IPS DF 19.7 (cell line): ENCODE data around the gene SRRM5.
"Not testable (repeated sequence)": the region's sequence is repeated elsewhere in the genome, so short reads cannot be mapped to it uniquely, and the experiment has no call there.

Experiments
- DNase-seq: peaks from one replicate; pipeline ENCODE4 v3.0.0-alpha.2; 2013; ENCODE audit warnings: low read depth, low spot score

Gene SRRM5

GRCh38 chr19:43638214-43638994, 26.5 kb downstream of the SRRM5 start:
- no peak for DNase-seq

- no peak for DNase-seq
Measured at GRCh38 chr19:43638995-43639518, 27.2 kb downstream of the SRRM5 start.

DNA sequence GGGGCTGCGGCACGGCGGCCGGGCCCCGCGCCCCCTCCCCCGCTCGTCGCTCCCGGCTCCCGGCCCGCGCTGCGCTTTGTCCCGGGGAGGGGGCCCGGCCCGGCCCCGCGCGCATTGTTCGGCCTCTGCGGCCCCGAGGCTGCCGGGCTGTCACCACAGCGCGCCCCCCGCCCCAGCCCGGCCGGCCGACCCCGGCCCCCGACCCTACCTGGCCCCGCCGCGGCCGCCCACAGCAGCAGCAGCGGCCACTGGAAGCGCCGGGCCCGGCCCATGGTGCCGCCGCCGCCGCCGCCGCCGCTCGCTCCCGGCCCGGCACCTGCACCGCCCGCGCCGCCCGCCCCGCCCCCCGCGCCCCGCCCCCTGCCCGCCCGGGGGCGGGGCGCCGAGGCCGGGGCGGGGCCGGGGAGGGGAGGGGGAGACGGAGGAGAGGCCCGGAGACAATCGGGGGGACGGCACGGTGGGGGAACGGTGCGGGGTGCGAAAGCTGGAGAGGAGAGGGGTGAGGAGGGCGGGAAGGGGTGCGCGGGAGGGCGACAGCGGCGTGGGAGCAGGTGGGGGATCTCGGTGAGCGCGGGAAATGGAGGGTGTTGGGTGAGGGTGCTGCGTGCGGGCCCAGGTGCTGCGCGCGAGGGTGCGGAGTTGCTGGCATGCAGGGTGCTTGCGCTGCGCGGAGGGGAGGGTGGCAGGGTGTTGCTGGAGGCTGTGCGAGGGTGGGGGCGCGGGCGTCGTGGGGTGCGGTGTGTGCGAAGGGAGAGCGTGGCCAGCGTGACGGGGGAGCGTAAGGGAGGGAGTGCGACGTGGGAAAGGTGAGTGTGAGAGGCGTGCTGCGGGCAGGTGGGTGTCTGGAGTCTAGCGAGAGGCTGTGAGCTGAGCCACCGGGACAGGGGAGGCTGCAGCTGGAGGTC, 27.9 kb downstream of the SRRM5 start, which contains the start of gene CADM4:
Gene CADM4 (minus strand): TSS at position 332 of the 905 bp plus-strand sequence. CDS start 60 bp downstream, at position 272.
- DNase-seq: no peak

DNA sequence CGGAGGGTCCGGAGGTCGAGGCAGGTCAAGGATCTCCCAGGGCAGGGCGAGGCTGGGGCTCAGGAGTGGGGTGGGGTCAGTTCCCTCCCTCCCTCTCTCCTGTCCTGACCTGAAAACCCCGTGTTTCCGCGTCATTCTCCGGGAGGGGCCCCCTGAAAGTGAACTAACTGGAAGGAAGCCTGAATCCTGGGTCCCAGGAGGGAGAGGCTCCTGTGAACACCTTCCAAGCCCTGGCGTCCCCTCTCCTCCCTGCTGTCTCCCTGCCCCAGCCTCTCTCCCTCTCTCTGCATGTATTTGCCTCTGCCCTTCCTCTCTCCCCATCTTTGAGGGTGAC, 28.5 kb downstream of the SRRM5 start:
- no peak for DNase-seq

- no peak for DNase-seq
Measured at GRCh38 chr19:43641333-43641732, 29.4 kb downstream of the SRRM5 start.

DNA sequence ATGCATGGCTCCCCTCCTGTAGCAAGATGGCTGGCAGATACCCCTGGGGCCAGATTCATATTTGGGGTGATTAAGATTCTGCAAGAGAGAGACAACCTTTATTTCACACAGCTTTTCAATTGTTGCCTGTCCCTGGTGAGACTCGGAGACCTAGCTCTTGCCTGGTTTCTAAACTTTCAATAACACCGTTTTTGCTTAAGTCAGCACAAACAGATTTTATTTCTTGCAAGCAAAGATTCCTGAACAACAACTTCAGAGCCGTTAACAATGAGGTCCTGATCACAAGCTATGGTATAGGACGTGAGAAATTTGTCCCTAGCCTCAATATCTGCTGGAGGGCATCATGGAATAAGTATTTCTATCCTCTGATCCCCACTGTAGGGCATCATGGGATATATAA, 30.6 kb downstream of the SRRM5 start:
- no peak for DNase-seq

- DNase-seq: no peak
Measured at GRCh38 chr19:43643326-43643725, 31.4 kb downstream of the SRRM5 start.

DNA sequence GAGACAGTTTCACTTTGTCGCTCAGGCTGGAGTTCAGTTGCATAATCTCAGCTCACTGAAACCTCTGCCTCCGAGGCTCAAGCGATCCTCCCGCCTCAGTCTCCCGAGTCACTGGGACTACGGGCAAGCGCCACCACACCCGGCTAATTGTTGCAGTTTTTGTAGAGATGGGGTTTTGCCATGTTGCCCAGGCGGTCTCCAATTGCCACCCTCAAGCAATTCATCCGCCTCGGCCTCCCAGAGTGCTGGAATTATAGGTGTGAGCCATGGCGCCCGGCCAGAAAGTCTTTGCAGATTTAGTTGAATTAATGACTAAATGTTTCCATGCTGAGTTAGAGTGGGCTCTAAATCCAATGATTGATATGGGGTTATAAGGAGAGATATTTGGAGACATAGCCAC, 32.3 kb downstream of the SRRM5 start:
- DNase-seq: no peak

- no peak for DNase-seq
Measured at GRCh38 chr19:43648633-43649032, 36.7 kb downstream of the SRRM5 start.

- DNase-seq: no peak
Measured at GRCh38 chr19:43649514-43649913, 37.6 kb downstream of the SRRM5 start.

DNA sequence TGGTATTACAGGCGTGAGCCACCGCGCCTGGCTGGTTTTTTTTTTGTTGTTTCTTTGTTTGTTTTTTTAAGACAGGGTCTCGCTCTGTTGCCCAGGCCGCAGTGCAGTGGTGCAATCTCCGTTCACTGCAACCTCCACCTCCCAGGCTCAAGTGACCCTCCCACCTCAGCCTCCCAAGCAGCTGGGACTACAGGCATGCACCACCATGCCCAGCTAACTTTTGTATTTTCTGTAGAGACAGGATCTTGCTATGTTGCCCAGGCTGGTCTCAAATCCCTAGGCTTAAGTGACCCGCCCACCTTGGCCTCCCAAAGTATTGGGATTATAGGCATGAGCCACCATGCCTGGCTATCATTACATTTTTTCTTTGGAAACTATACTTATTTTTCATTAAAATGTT, 38.4 kb downstream of the SRRM5 start:
- not testable (repeated sequence) for DNase-seq

DNA sequence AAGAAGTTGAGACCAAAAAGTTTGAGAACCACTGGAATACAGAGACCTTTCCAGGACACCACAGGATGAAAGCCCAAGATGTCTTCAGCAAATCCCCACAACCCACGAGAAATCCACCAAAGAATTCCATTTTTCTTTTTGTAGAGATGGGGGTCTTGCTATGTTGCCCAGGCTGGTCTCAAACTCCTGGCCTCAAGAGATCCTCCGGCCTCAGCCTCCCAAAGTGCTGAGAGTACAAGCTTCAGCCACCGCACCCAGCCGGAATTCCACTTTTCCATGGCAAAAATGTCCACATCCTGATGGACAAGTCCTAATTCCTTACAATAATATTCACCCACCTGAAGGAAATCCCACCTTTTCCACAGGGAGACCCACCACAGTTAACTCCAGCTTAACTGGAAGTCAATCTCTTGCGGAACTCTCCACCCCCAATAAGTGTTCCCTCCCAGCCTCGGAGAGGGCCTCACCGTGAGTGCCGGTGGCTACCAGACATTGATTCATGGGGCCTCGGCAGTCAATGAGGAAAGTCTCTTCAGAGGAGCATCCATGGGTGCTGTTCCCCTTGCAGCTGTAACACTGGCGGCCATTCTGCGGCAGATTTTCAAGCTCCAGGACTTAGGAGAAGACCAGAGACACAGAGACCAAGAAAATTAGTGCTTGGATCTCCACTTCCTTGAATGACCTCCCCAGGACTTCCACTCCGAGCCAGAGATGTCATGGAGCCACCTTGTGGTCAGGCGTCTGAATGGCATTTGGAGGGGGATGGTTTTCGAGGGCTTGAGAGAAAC, 40.1 kb downstream of the SRRM5 start:
- DNase-seq: no peak

DNA sequence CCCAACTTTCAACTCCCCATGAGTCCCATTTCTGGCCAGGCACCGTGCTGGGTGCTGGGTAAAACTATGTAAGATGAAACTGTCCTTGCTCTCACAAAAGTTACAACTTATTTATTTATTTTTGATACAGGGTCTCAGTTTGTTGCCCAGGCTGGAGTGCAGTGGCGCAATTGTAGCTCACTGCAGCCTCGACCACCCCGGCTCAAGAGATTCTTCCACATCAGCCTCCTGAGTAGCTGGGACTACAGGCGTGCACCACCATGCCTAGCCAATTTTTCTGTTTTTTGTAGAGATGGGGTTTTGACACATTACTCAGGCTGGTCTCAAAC, 40.6 kb downstream of the SRRM5 start:
- no peak for DNase-seq

GRCh38 chr19:43656436-43656835, 44.5 kb downstream of the SRRM5 start:
- no peak for DNase-seq

DNA sequence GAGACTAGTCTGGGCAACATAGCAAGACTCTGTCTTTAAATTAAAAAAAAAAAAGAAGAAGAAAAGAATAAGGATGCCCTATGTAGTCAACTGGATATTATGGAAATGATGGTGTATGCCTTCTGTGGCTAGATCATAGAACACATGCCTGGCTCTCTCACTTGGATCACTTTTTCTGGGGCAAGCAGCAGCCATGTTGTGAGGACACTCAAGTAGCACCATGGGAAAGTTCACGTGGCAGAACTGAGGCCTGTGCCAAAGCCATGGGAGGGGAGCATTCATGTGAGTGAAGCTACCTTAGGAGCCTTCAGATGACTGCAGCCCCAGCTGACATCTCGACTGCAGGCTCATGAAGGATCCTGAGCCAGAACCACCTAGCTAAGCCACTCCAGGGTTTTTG, 46.1 kb downstream of the SRRM5 start:
- DNase-seq: no peak

DNA sequence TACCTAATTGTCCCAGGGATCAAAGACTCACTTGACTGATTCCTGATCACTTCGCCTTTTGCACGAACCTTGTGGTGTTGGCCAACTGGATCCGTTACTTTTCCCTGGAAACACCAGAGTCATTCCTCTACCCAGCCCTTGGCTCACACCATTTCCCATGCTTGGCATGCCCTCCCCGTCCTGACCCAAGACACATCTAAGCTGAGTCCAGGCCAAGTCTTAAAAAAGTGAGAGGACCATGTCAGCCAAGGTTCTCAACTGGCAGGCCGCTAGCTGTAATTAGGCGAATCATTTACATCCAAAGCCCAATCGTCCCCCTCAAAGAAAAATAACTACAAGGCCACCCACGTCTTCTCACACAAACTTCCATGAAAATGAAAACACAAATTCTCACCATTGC, 46.6 kb downstream of the SRRM5 start:
- no peak for DNase-seq

DNA sequence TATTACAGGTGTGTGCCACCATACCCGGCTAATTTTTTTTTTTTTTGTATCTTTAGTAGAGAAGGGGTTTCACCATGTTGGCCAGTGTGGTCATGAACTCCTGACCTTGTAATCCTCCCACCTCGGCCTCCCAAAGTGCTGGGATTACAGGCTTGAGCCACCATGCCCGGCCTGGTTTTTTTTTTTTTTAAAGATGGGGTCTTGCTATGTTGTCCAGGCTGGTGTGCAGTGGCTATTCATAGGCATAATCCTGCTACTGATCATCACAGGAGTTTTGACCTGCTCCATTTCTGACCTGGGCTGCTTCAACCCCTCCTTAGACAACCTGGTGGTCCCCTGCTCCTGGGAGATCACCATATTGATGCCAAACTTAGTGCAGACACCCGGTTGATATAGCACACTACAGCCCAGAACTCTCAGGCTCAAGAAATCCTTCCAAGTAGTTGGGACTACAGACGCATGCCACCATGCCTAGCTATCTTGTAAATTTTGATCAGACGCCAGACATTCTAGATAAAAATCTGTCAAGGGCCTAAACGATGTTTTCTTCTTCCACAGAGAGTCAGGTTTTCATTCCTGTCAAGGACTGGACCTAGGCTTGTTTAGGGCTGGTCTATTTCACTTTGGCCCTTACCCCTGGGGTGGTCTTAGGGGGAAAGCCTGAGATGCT, 48.5 kb downstream of the SRRM5 start:
- no peak for DNase-seq

- no peak for DNase-seq
Measured at GRCh38 chr19:43660971-43661360, 49.1 kb downstream of the SRRM5 start.

- no peak for DNase-seq
Measured at GRCh38 chr19:43662487-43662886, 50.6 kb downstream of the SRRM5 start.

- DNase-seq: no peak
Measured at GRCh38 chr19:43664018-43664417, 52.1 kb downstream of the SRRM5 start.
